Mesendoderm (in vitro differentiated cells): ENCODE results near the gene WASL.

Experiments used
- DNase-seq: peaks from one replicate; pipeline ENCODE4 v3.0.0; 2013
- H2AK5ac ChIP-seq: 2 replicates; pipeline ENCODE4 v1.6.1; 2013; ENCODE audit warnings: low read length, inconsistent platforms
- H2BK120ac ChIP-seq: 2 replicates; pipeline ENCODE4 v1.6.1; 2013; ENCODE audit warnings: low read depth, mild to moderate bottlenecking, low read length, moderate library complexity, mixed read lengths
- H2BK15ac ChIP-seq: replicated peaks from 2 replicates; pipeline ENCODE4 v1.6.1; 2013; ENCODE audit warnings: low read depth, mild to moderate bottlenecking, moderate library complexity
- H2BK5ac ChIP-seq: 2 replicates; pipeline ENCODE4 v1.6.1; 2013; ENCODE audit warnings: low read length, inconsistent platforms
- H3K18ac ChIP-seq: 2 replicates; pipeline ENCODE4 v1.6.1; 2013; ENCODE audit warnings: mild to moderate bottlenecking, low read length, mixed read lengths
- H3K23ac ChIP-seq: one replicate; pipeline ENCODE4 v1.6.1; 2013; ENCODE audit warnings: low read length
- H3K27ac ChIP-seq: 2 replicates; pipeline ENCODE4 v1.5.1; 2013; ENCODE audit warnings: low read depth, mild to moderate bottlenecking, inconsistent platforms, low read length, moderate library complexity
- H3K27me3 ChIP-seq: 2 replicates; pipeline ENCODE4 v1.6.1; 2013; ENCODE audit warnings: low read length, control low read depth, mild to moderate bottlenecking, inconsistent platforms; ENCODE audit not compliant: insufficient read depth, poor library complexity
- H3K36me3 ChIP-seq: 2 replicates; pipeline ENCODE4 v1.6.1; 2013; ENCODE audit warnings: low read length, inconsistent platforms; ENCODE audit not compliant: control insufficient read depth, insufficient read depth
- H3K4ac ChIP-seq: one replicate; pipeline ENCODE4 v1.6.1; 2013; ENCODE audit warnings: low read depth, mild to moderate bottlenecking, low read length, moderate library complexity
- H3K4me1 ChIP-seq: 2 replicates; pipeline ENCODE4 v1.6.1; 2013; ENCODE audit warnings: low read depth, low read length, inconsistent platforms; ENCODE audit not compliant: control insufficient read depth
- H3K4me2 ChIP-seq: 2 replicates; pipeline ENCODE4 v1.6.1; 2013; ENCODE audit warnings: low read length
- H3K4me3 ChIP-seq: 2 replicates; pipeline ENCODE4 v1.5.1; 2013; ENCODE audit warnings: mild to moderate bottlenecking, low read length
- H3K56ac ChIP-seq: one replicate; pipeline ENCODE4 v1.6.1; 2013; ENCODE audit warnings: low read length
- H3K79me1 ChIP-seq: 2 replicates; pipeline ENCODE4 v1.6.1; 2013; ENCODE audit warnings: low read length, inconsistent platforms
- H3K79me2 ChIP-seq: 2 replicates; pipeline ENCODE4 v1.6.1; 2013; ENCODE audit warnings: mild to moderate bottlenecking, low read length; ENCODE audit not compliant: control insufficient read depth, insufficient read depth
- H3K9ac ChIP-seq: 2 replicates; pipeline ENCODE4 v1.6.1; 2013; ENCODE audit warnings: low read length, inconsistent platforms
- H4K5ac ChIP-seq: one replicate; pipeline ENCODE4 v1.6.1; 2013; ENCODE audit warnings: low read length
- H4K8ac ChIP-seq: one replicate; pipeline ENCODE4 v1.6.1; 2013; ENCODE audit warnings: low read depth, mild to moderate bottlenecking, control low read depth, low read length, moderate library complexity
- WGBS: extraction: QIAGEN DNeasy Blood & Tissue Kit; methylation state at CpG from one replicate; pipeline ENCODE4 v1.1.7; 2013; ENCODE audit warnings: low lambda C conversion rate, missing lambda C conversion rate; ENCODE audit not compliant: insufficient coverage; ENCODE audit errors: extremely low coverage; 5-methylcytosine and 5-hydroxymethylcytosine counted together

WASL gene

DNA sequence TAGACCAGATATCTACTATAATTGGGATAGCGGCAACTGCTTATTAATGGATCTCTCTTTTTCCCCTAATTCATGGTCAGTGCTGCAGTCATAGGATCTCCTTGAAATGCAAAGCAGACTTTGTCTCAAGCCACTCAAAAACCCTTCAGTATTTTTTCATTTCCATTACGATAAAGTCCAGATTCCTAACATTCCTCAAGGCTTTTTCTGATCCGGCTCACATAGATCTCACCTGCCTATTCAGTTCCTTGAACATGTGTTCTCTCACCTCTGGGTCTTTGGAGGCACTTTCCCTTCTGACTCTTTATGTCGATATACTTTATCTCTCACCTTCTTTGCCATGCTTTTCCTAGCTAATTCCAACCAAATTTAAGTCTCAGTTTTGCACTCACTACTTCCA is 25.7 kb upstream of the WASL start:
- no peak overlapping the region for H3K4me2 ChIP-seq
- H3K23ac ChIP-seq = no peak overlapping the region
- no peak overlapping the region for H3K4ac ChIP-seq
- no peak overlapping the region for H3K18ac ChIP-seq
- no peaks in the 10 kb centered on the region for H3K27me3 ChIP-seq
- H3K36me3 ChIP-seq = no peaks in the 10 kb centered on the region
- no peak overlapping the region for H4K8ac ChIP-seq
- H3K27ac ChIP-seq = no peak overlapping the region
- no peak overlapping the region for H2BK15ac ChIP-seq
- H3K4me1 ChIP-seq = no peaks in the 10 kb centered on the region
- H4K5ac ChIP-seq = no peak overlapping the region
- no peak overlapping the region for H2BK120ac ChIP-seq
- H3K79me2 ChIP-seq = no peaks in the 10 kb centered on the region
- no CpG with 5 or more reads among the region's 4 CpGs for WGBS
- no peaks in the 10 kb centered on the region for H3K79me1 ChIP-seq
- H3K56ac ChIP-seq = no peak overlapping the region
- no peak overlapping the region for H3K9ac ChIP-seq
- H2AK5ac ChIP-seq = no peak overlapping the region
- no peak overlapping the region for H2BK5ac ChIP-seq
- H3K4me3 ChIP-seq = no peak overlapping the region
- no peak for DNase-seq

DNA sequence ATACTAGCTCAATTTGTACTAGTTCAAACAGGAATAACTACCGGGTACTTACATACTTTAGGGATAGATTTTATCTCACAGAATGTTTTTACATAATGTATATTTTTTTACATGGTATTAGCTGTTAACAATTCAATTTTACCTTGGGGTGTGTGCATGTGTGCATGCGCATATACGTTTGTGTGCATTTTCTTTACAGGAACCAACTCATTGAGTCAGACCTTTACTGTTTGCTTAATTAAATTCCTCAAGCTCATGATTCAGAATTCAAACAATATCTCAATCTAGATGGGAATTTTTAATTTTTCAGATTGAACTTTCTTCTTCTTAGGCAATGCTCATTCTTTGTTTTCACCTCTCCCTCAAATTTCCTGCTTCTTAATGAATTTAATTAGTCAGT is 24.7 kb upstream of the WASL start:
- Histone ChIP-seq H3K18ac (no peak overlapping the region), H2BK15ac (no peak overlapping the region), H3K23ac (no peak overlapping the region), H3K4me2 (no peak overlapping the region), H3K36me3 (no peaks in the 10 kb centered on the region), H3K27ac (no peak overlapping the region), H3K79me1 (no peaks in the 10 kb centered on the region), H3K56ac (no peak overlapping the region), H3K4me1 (no peaks in the 10 kb centered on the region), H3K79me2 (no peaks in the 10 kb centered on the region), H4K5ac (no peak overlapping the region), H3K4ac (no peak overlapping the region), H2AK5ac (no peak overlapping the region), H2BK5ac (no peak overlapping the region), H4K8ac (no peak overlapping the region), H3K9ac (no peak overlapping the region), H2BK120ac (no peak overlapping the region), H3K4me3 (no peak overlapping the region), H3K27me3 (no peaks in the 10 kb centered on the region)
- no peak for DNase-seq
- WGBS = no CpG with 5 or more reads among the region's 3 CpGs

DNA sequence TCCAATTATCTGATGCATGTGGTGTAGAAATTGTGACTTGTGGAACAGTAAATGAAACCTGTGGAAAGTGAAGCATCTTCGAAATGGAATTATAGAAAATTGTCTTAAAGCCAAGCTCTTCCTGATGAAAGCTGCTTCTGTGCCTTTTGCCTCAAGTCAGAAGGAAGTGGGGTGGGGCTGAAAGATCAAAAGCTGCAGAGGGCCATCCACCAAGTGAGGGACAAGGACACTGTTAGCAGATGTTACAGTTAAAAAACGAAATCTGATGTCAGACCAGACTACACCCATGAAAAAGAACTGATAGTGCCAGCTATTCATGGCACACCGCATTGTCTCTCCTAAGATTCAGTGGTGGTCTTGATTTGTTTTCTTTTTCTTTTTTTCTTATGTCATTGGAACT is 23.8 kb upstream of the WASL start:
- Histone ChIP-seq H4K8ac (no peak overlapping the region), H3K4me1 (no peaks in the 10 kb centered on the region), H3K18ac (no peak overlapping the region), H3K36me3 (no peaks in the 10 kb centered on the region), H3K4me2 (no peak overlapping the region), H2AK5ac (no peak overlapping the region), H4K5ac (no peak overlapping the region), H3K79me2 (no peaks in the 10 kb centered on the region), H3K56ac (peak overlapping the region; percentile 22), H3K23ac (no peak overlapping the region), H3K4me3 (no peak overlapping the region), H3K9ac (no peak overlapping the region), H3K79me1 (no peaks in the 10 kb centered on the region), H2BK120ac (no peak overlapping the region), H3K27me3 (no peaks in the 10 kb centered on the region), H3K4ac (no peak overlapping the region), H2BK5ac (no peak overlapping the region), H3K27ac (no peak overlapping the region), H2BK15ac (no peak overlapping the region)
- WGBS = no CpG with 5 or more reads among the region's 3 CpGs
- no peak for DNase-seq

DNA sequence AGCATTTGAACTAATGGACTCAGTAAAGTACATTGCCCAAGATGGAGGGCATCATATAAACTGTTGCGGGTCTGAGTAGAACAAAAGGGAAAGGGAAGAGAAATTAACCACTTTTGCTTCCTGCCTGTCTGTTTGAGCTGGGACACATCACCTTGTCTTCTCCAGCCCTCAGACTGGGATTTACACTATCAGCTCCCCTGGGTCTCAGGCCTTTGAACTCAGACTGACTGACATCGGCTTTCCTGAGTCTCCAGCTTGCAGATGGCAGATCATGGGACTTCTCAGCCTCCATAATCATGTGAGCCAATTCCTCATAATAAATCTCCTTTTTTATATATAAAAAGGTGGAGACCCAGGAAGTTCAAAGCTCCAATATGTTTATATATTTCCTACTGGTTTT is 23.0 kb upstream of the WASL start:
- no CpG with 5 or more reads among the region's 2 CpGs for WGBS
- no peak overlapping the region for H3K27ac ChIP-seq

DNA sequence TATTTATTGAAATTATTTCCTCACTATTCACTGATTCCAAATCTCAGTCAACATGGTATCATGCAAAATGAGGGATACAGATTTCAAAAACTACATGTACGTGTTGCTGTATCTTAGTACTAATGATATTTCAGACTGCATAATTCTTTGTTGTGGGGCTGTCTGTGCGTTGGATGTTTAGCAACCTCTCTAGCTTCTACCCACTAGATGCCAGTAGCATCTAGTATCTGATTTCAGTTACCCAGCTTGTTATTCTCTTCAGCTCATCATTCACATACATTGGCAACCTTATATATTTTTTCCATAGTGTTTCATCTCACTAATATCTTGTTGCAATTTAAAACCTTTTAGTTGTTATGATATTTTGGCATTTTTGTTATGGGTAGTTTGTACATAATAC is 22.5 kb upstream of the WASL start:
- no peak for DNase-seq
- no peak overlapping the region for H2BK120ac ChIP-seq
- no peak overlapping the region for H3K4me3 ChIP-seq
- H3K36me3 ChIP-seq = no peaks in the 10 kb centered on the region
- no peak overlapping the region for H2BK5ac ChIP-seq
- H4K5ac ChIP-seq = no peak overlapping the region
- H3K23ac ChIP-seq = no peak overlapping the region
- no peaks in the 10 kb centered on the region for H3K27me3 ChIP-seq
- no peaks in the 10 kb centered on the region for H3K4me1 ChIP-seq
- no peak overlapping the region for H3K4ac ChIP-seq
- H2AK5ac ChIP-seq = no peak overlapping the region
- WGBS = no CpG with 5 or more reads among the region's 2 CpGs
- H3K79me1 ChIP-seq = no peaks in the 10 kb centered on the region
- H2BK15ac ChIP-seq = no peak overlapping the region
- no peak overlapping the region for H3K4me2 ChIP-seq
- H3K9ac ChIP-seq = no peak overlapping the region
- H3K79me2 ChIP-seq = no peaks in the 10 kb centered on the region
- no peak overlapping the region for H3K56ac ChIP-seq
- no peak overlapping the region for H3K27ac ChIP-seq
- H4K8ac ChIP-seq = no peak overlapping the region
- H3K18ac ChIP-seq = no peak overlapping the region

More for the DNA sequence above, 23.0 kb upstream of the WASL start:
- peak; percentile 77 for DNase-seq
- Histone ChIP-seq H3K79me2 (no peaks in the 10 kb centered on the region), H4K5ac (no peak overlapping the region), H3K4me1 (no peaks in the 10 kb centered on the region), H3K79me1 (no peaks in the 10 kb centered on the region), H3K9ac (no peak overlapping the region), H3K56ac (no peak overlapping the region), H4K8ac (no peak overlapping the region), H2AK5ac (no peak overlapping the region), H3K27me3 (no peaks in the 10 kb centered on the region), H3K36me3 (no peaks in the 10 kb centered on the region), H3K4me2 (no peak overlapping the region), H2BK15ac (no peak overlapping the region), H2BK120ac (no peak overlapping the region), H3K18ac (no peak overlapping the region), H3K23ac (no peak overlapping the region), H3K4ac (no peak overlapping the region), H2BK5ac (no peak overlapping the region), H3K4me3 (no peak overlapping the region)

DNA sequence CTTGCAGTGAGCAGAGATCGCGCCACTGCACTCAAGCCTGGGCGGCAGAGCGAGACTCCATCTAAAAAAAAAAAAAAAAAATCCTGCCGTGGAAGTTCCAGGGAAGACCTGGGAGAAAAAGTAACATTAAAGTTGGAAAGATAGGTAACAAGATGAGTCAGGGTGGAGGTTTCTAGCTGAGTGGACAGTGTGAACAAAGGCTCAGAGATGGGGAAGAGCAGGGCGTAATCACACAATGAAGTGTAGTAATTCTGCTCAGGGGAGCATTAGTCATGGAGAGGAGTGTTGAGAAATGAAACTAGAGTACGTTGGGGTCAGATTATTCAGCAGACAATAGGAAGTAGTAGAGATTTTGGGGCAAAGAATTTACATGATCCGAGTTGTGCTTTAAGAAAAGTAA is 21.6 kb upstream of the WASL start:
- Histone ChIP-seq H3K4me1 (no peaks in the 10 kb centered on the region), H3K4me2 (no peak overlapping the region), H3K27me3 (no peaks in the 10 kb centered on the region), H4K8ac (no peak overlapping the region), H3K79me2 (no peaks in the 10 kb centered on the region), H3K79me1 (no peaks in the 10 kb centered on the region), H3K18ac (no peak overlapping the region), H3K4me3 (no peak overlapping the region), H3K4ac (no peak overlapping the region), H3K9ac (no peak overlapping the region), H3K56ac (no peak overlapping the region), H4K5ac (no peak overlapping the region), H2BK120ac (no peak overlapping the region), H3K23ac (no peak overlapping the region), H2AK5ac (no peak overlapping the region), H3K36me3 (no peaks in the 10 kb centered on the region), H3K27ac (no peak overlapping the region), H2BK5ac (no peak overlapping the region), H2BK15ac (no peak overlapping the region)
- DNase-seq = no peak
- WGBS = no CpG with 5 or more reads among the region's 8 CpGs
